DOHH2 (cell line): ENCODE results near the gene CAMTA1.

Source experiments
- H3F3A ChIP-seq: fragments of 200-600 bp; sonication (generic), shearing (Covaris generic); 2 replicates; pipeline ENCODE4 v1.6.0; 2016; ENCODE audit warnings: antibody characterized with exemption, mild to moderate bottlenecking; ENCODE audit not compliant: control insufficient read depth, insufficient read depth
- H3K27ac ChIP-seq: fragments of 200-600 bp; sonication (generic); 2 replicates; pipeline ENCODE4 v1.5.1; 2014; ENCODE audit warnings: low read depth, mild to moderate bottlenecking, low read length, moderate library complexity
- H3K27me3 ChIP-seq: fragments of 200-600 bp; sonication (generic); 2 replicates; pipeline ENCODE4 v1.6.1; 2014; ENCODE audit warnings: mild to moderate bottlenecking, low read length, mixed read lengths; ENCODE audit not compliant: control insufficient read depth
- H3K36me3 ChIP-seq: fragments of 200-600 bp; sonication (generic); 2 replicates; pipeline ENCODE4 v1.6.1; 2014; ENCODE audit warnings: mild to moderate bottlenecking, low read length, moderate library complexity, mixed read lengths; ENCODE audit not compliant: control insufficient read depth
- H3K4me1 ChIP-seq: fragments of 200-600 bp; sonication (generic); 2 replicates; pipeline ENCODE4 v1.6.1; 2014; ENCODE audit warnings: mild to moderate bottlenecking, low read length, mixed read lengths; ENCODE audit not compliant: control insufficient read depth
- H3K4me2 ChIP-seq: fragments of 200-600 bp; sonication (generic); 2 replicates; pipeline ENCODE4 v1.6.0; 2014; ENCODE audit warnings: mild to moderate bottlenecking, low read length, moderate library complexity
- H3K4me3 ChIP-seq: fragments of 200-600 bp; sonication (generic); 2 replicates; pipeline ENCODE4 v1.5.1; 2014; ENCODE audit warnings: mild to moderate bottlenecking, low read length, mixed read lengths
- H3K79me2 ChIP-seq: fragments of 200-600 bp; sonication (generic); 2 replicates; pipeline ENCODE4 v1.6.1; 2014; ENCODE audit warnings: mild to moderate bottlenecking, low read length, mixed read lengths; ENCODE audit not compliant: control insufficient read depth
- H3K9me2 ChIP-seq: fragments of 200-600 bp; sonication (generic); replicated peaks from 2 replicates; pipeline ENCODE4 v1.6.1; 2014; ENCODE audit warnings: mild to moderate bottlenecking, low read length, mixed read lengths; ENCODE audit not compliant: control insufficient read depth
- H3K9me3 ChIP-seq: fragments of 200-600 bp; sonication (generic); 2 replicates; pipeline ENCODE4 v1.6.1; 2014; ENCODE audit warnings: antibody characterized with exemption, low read length, mixed read lengths; ENCODE audit not compliant: control insufficient read depth, insufficient read depth
- H4K20me1 ChIP-seq: fragments of 200-600 bp; sonication (generic); 2 replicates; pipeline ENCODE4 v1.6.0; 2014; ENCODE audit warnings: low read depth, mild to moderate bottlenecking, antibody characterized with exemption, low read length, moderate library complexity; ENCODE audit not compliant: control insufficient read depth, insufficient read depth
- CTCF ChIP-seq: fragments of 200-600 bp; sonication (generic); IDR thresholded peaks from one replicate; pipeline ENCODE4 v1.5.1; 2014; ENCODE audit warnings: antibody characterized with exemption, mild to moderate bottlenecking, low read depth, low read length; ENCODE audit not compliant: poor library complexity, severe bottlenecking
- EZH2phosphoT487 ChIP-seq: fragments of 200-600 bp; sonication (generic); IDR thresholded peaks from 2 replicates; pipeline ENCODE4 v1.6.1; 2017; ENCODE audit warnings: borderline replicate concordance, mild to moderate bottlenecking, antibody characterized with exemption, low read length, moderate library complexity, mixed read lengths

CAMTA1 gene

GRCh38 chr1:7233646-7234470 is 448.6 kb downstream of the CAMTA1 start:
- H3K9me3 ChIP-seq = no peaks in the 10 kb centered on the region
- H3K9me2 ChIP-seq = no peaks in the 10 kb centered on the region
- no peaks in the 10 kb centered on the region for H4K20me1 ChIP-seq
- no peaks in the 10 kb centered on the region for H3F3A ChIP-seq
- no peak overlapping the region for H3K27ac ChIP-seq
- H3K36me3 ChIP-seq = no peaks in the 10 kb centered on the region
- no peaks in the 10 kb centered on the region for H3K79me2 ChIP-seq
- H3K4me1 ChIP-seq = no peaks in the 10 kb centered on the region
- H3K4me3 ChIP-seq = no peak overlapping the region
- TF ChIP-seq CTCF (no peak), EZH2phosphoT487 (no peak)
- H3K27me3 ChIP-seq = no peaks in the 10 kb centered on the region
- no peak overlapping the region for H3K4me2 ChIP-seq

GRCh38 chr1:7234471-7234755 is 449.2 kb downstream of the CAMTA1 start:
- Histone ChIP-seq H3K36me3 (no peaks in the 10 kb centered on the region), H3K4me1 (no peaks in the 10 kb centered on the region), H3F3A (no peaks in the 10 kb centered on the region), H3K9me3 (no peaks in the 10 kb centered on the region), H3K27me3 (no peaks in the 10 kb centered on the region), H3K79me2 (no peaks in the 10 kb centered on the region), H4K20me1 (no peaks in the 10 kb centered on the region), H3K9me2 (no peaks in the 10 kb centered on the region), H3K27ac (no peak overlapping the region), H3K4me2 (no peak overlapping the region), H3K4me3 (no peak overlapping the region)
- no peak for TF ChIP-seq EZH2phosphoT487

- Histone ChIP-seq H3K9me2 (no peaks in the 10 kb centered on the region), H4K20me1 (no peaks in the 10 kb centered on the region), H3K4me3 (no peak overlapping the region), H3K27ac (no peak overlapping the region), H3K27me3 (no peaks in the 10 kb centered on the region), H3K4me1 (no peaks in the 10 kb centered on the region), H3F3A (no peaks in the 10 kb centered on the region), H3K36me3 (no peaks in the 10 kb centered on the region), H3K79me2 (no peaks in the 10 kb centered on the region), H3K4me2 (no peak overlapping the region), H3K9me3 (no peaks in the 10 kb centered on the region)
- TF ChIP-seq CTCF (no peak), EZH2phosphoT487 (no peak)
Measured at GRCh38 chr1:7235871-7236517, 450.7 kb downstream of the CAMTA1 start.

- no peaks in the 10 kb centered on the region for H3K27me3 ChIP-seq
- H3F3A ChIP-seq = no peaks in the 10 kb centered on the region
- no peak overlapping the region for H3K27ac ChIP-seq
- H3K4me3 ChIP-seq = no peak overlapping the region
- no peaks in the 10 kb centered on the region for H3K36me3 ChIP-seq
- H3K4me2 ChIP-seq = no peak overlapping the region
- H3K79me2 ChIP-seq = no peaks in the 10 kb centered on the region
- H3K9me2 ChIP-seq = no peaks in the 10 kb centered on the region
- no peaks in the 10 kb centered on the region for H3K9me3 ChIP-seq
- H4K20me1 ChIP-seq = no peaks in the 10 kb centered on the region
- TF ChIP-seq EZH2phosphoT487 (no peak), CTCF (no peak)
- no peaks in the 10 kb centered on the region for H3K4me1 ChIP-seq
Measured at GRCh38 chr1:7236844-7237515, 451.7 kb downstream of the CAMTA1 start.
